ENCODE data around the gene NSUN3. TPM values are rescaled to one million over a fixed set of nuclear protein-coding genes. Genes with fewer than 3 reads are reported as not detected.

Gene NSUN3
- total and polyA plus RNA-seq, 4 donors, result 5.1 to 61.0 (median 9.3) TPM

DNA sequence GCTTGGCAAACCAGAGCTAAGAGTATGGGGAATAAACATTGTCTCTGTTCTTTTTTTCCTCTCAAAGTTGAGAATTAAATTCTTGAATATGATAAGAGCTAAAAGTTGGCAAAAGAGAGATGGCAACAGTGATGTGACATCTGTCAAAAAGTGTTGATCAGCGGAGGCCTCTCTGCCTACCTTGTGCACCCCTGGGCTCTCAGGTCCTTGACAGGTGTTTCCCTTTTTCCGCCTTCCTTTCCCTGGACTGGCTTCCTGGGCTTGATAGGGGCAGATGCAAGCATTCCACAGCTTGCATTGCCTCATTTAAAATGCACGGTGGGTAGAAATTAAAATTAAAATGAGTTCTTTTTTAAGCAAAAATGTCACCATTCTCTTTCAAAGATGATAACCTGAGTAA lies 84.2 kb downstream of the NSUN3 start:
- 76 to 87% methylated on average over 3 of the region's 3 CpGs for WGBS, 2 donors
- Histone ChIP-seq H3K4me3 (no peak overlapping the region), H3K36me3 (ENCODE audit: control insufficient read depth in 4 of 4, insufficient read depth in 4 of 4, low read length in 4 of 4) (no peaks in the 10 kb centered on the region), H3K9me3 (ENCODE audit: control insufficient read depth in 4 of 4, insufficient read depth in 3 of 4, low read length in 3 of 4) (no peaks in the 10 kb centered on the region), H3K9ac (ENCODE audit: insufficient read depth in 1 of 2, low read length in 2 of 2) (no peak overlapping the region), H3K27me3 (ENCODE audit: control insufficient read depth in 3 of 3, insufficient read depth in 3 of 3, low read length in 2 of 3) (no peaks in the 10 kb centered on the region), H3K4me1 (ENCODE audit: control insufficient read depth in 5 of 5, insufficient read depth in 5 of 5, low read length in 5 of 5) (no peaks in the 10 kb centered on the region), H3K27ac (ENCODE audit: low read depth in 1 of 2, low read length in 1 of 2) (no peak overlapping the region)
- no peak for ATAC-seq (ENCODE audit: insufficient read depth, low FRiP score)
- TF ChIP-seq, protein P1, sequence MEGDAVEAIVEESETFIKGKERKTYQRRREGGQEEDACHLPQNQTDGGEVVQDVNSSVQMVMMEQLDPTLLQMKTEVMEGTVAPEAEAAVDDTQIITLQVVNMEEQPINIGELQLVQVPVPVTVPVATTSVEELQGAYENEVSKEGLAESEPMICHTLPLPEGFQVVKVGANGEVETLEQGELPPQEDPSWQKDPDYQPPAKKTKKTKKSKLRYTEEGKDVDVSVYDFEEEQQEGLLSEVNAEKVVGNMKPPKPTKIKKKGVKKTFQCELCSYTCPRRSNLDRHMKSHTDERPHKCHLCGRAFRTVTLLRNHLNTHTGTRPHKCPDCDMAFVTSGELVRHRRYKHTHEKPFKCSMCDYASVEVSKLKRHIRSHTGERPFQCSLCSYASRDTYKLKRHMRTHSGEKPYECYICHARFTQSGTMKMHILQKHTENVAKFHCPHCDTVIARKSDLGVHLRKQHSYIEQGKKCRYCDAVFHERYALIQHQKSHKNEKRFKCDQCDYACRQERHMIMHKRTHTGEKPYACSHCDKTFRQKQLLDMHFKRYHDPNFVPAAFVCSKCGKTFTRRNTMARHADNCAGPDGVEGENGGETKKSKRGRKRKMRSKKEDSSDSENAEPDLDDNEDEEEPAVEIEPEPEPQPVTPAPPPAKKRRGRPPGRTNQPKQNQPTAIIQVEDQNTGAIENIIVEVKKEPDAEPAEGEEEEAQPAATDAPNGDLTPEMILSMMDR (IDR thresholded peaks at IDR 0.05; ENCODE audit: control extremely low read depth, extremely low read depth), result no peak
- no peak for DNase-seq

GRCh38 chr3:94150113-94150512 lies 87.3 kb downstream of the NSUN3 start:
- no peak for ATAC-seq (ENCODE audit: insufficient read depth, low FRiP score)
- WGBS, 2 donors, result 49 to 64% methylated on average over 2 of the region's 2 CpGs
- TF ChIP-seq, protein P1 (IDR thresholded peaks at IDR 0.05; ENCODE audit: control extremely low read depth, extremely low read depth), result no peak

GRCh38 chr3:94156626-94157025 lies 93.8 kb downstream of the NSUN3 start:
- Histone ChIP-seq H3K27ac (ENCODE audit: low read depth in 1 of 2, low read length in 1 of 2) (no peak overlapping the region), H3K36me3 (ENCODE audit: control insufficient read depth in 4 of 4, insufficient read depth in 4 of 4, low read length in 4 of 4) (no peaks in the 10 kb centered on the region), H3K4me3 (no peak overlapping the region), H3K9ac (ENCODE audit: insufficient read depth in 1 of 2, low read length in 2 of 2) (no peak overlapping the region), H3K9me3 (ENCODE audit: control insufficient read depth in 4 of 4, insufficient read depth in 3 of 4, low read length in 3 of 4) (no peaks in the 10 kb centered on the region), H3K4me1 (ENCODE audit: control insufficient read depth in 5 of 5, insufficient read depth in 5 of 5, low read length in 5 of 5) (no peaks in the 10 kb centered on the region), H3K27me3 (ENCODE audit: control insufficient read depth in 3 of 3, insufficient read depth in 3 of 3, low read length in 2 of 3) (no peaks in the 10 kb centered on the region)
- ATAC-seq (ENCODE audit: insufficient read depth, low FRiP score) (no peak), DNase-seq (no peak)
- TF ChIP-seq, protein P1 (IDR thresholded peaks at IDR 0.05; ENCODE audit: control extremely low read depth, extremely low read depth), result no peak
- 54 to 76% methylated on average over 1 of the region's 1 CpG for WGBS, 2 donors

More at GRCh38 chr3:94150113-94150512, 87.3 kb downstream of the NSUN3 start:
- H3K9ac ChIP-seq (ENCODE audit: insufficient read depth in 1 of 2, low read length in 2 of 2), result no peak overlapping the region
- H3K4me1 ChIP-seq (ENCODE audit: control insufficient read depth in 5 of 5, insufficient read depth in 5 of 5, low read length in 5 of 5), result no peaks in the 10 kb centered on the region
- H3K4me3 ChIP-seq, result no peak overlapping the region
- no peaks in the 10 kb centered on the region for H3K27me3 ChIP-seq (ENCODE audit: control insufficient read depth in 3 of 3, insufficient read depth in 3 of 3, low read length in 2 of 3)
- H3K27ac ChIP-seq (ENCODE audit: low read depth in 1 of 2, low read length in 1 of 2), result no peak overlapping the region
- no peaks in the 10 kb centered on the region for H3K36me3 ChIP-seq (ENCODE audit: control insufficient read depth in 4 of 4, insufficient read depth in 4 of 4, low read length in 4 of 4)
- H3K9me3 ChIP-seq (ENCODE audit: control insufficient read depth in 4 of 4, insufficient read depth in 3 of 4, low read length in 3 of 4), result no peaks in the 10 kb centered on the region
- DNase-seq, result no peak

DNA sequence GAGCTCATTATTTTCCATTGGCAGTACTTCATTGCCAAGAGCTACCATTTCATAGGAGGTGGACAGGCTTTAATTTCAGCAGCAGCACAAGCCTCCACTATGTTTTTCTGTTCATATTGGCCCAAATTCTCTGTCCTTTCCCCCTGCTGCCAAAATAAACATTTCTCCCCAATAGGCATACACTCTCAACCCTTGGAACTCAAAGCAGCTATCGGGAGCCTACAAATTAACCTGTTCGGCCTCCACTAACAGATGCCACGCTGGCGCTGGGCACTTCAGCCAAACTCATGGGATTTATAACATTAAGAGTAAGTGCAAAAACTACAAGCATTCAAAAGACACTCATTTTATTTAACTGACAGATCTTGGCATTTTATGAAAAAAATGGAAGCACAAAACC lies 95.7 kb downstream of the NSUN3 start:
- Histone ChIP-seq H3K27me3 (ENCODE audit: control insufficient read depth in 3 of 3, insufficient read depth in 3 of 3, low read length in 2 of 3) (no peaks in the 10 kb centered on the region), H3K9me3 (ENCODE audit: control insufficient read depth in 4 of 4, insufficient read depth in 3 of 4, low read length in 3 of 4) (no peaks in the 10 kb centered on the region), H3K36me3 (ENCODE audit: control insufficient read depth in 4 of 4, insufficient read depth in 4 of 4, low read length in 4 of 4) (no peaks in the 10 kb centered on the region), H3K9ac (ENCODE audit: insufficient read depth in 1 of 2, low read length in 2 of 2) (no peak overlapping the region), H3K4me1 (ENCODE audit: control insufficient read depth in 5 of 5, insufficient read depth in 5 of 5, low read length in 5 of 5) (no peaks in the 10 kb centered on the region), H3K4me3 (no peak overlapping the region), H3K27ac (ENCODE audit: low read depth in 1 of 2, low read length in 1 of 2) (no peak overlapping the region)
- no peak for DNase-seq
- TF ChIP-seq, protein P1 (IDR thresholded peaks at IDR 0.05; ENCODE audit: control extremely low read depth, extremely low read depth), result no peak
- WGBS, 2 donors, result 87 to 88% methylated on average over 4 of the region's 4 CpGs
- no peak for ATAC-seq (ENCODE audit: insufficient read depth, low FRiP score)

All from lung (tissue), 12 donors.